OCI-M2 (cell line): Measurements from ENCODE around the gene SELENOO.

Source experiments
- DNase-seq: peaks from one replicate; lab custom pipeline; 2025; ENCODE audit not compliant: unreplicated experiment; lab: John Stamatoyannopoulos, UW

The SELENOO gene

DNA sequence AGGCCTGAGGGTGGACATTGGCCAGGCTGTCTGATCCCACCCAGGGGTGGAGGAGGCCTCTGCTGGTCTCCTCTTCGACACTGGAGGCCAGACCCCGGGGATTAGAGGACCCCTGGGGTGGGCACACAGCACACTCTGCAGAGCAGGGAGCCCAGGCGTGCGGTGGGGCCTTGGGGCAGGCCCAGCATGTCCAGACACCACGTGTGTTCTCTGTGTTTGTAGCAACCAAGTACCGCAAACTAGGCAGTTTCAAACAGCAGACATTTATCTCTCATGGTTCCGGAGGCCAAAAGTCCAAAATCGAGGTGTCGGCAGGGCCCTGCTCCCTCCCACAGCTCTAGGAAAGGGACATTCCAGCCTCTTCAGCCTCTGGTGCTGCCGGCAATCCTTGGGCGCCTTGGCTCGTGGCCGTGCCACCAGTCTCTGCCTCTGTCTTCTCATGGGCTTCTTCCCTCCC lies 28.8 kb upstream of the SELENOO start:
- no peak for DNase-seq

DNA sequence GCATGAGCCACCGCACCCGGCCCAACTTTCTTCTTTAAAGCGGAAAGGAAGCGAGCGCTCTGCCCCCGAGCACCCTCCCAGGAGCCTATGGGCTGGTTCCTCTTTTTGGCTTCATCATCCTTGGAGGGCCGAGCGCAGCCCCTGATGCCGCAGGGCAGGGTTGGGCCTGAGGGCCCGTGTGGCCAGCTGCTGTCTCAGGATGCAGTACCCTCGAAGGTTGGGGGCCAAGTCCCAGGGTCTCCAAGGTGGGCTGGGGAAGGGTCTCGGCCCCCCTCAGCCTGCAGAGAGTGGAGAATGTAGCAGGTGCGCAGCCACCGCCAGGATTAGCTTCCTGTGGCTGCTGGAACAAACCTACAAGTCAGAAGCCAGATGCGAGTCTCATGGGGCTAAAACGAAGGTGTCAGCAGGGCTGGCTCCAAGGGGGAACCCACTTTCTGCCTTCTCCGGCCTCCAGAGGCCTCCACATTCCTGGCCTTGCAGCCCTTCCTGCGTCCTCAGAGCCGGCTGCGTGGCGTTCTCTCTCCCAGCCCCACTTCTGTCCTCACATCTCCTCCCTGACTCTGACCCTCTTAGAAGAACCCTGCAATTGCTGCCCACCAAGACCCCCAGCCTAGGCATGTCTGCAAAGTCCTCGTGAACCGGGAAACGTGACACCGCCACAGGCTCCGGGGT lies 27.4 kb upstream of the SELENOO start:
- no peak for DNase-seq

DNA sequence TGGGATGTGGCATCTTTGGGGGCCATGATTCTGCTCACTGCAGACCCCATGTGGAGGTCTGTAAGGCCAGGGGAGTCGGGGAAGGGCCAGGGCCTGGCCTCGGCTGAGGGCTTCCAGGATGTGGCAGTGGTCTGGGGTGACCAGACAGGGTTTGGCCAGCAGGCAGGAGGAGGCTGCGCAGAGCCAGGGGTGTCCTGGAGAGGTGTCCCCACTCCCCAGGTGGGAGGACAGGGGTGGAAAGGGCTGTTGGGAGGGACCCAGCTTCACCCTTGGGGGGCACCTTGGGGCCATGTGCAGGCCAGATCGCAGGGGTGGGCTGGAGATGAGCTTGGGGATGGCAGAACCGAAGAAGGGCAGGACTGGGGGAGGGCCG lies 26.8 kb upstream of the SELENOO start:
- DNase-seq: no peak

DNA sequence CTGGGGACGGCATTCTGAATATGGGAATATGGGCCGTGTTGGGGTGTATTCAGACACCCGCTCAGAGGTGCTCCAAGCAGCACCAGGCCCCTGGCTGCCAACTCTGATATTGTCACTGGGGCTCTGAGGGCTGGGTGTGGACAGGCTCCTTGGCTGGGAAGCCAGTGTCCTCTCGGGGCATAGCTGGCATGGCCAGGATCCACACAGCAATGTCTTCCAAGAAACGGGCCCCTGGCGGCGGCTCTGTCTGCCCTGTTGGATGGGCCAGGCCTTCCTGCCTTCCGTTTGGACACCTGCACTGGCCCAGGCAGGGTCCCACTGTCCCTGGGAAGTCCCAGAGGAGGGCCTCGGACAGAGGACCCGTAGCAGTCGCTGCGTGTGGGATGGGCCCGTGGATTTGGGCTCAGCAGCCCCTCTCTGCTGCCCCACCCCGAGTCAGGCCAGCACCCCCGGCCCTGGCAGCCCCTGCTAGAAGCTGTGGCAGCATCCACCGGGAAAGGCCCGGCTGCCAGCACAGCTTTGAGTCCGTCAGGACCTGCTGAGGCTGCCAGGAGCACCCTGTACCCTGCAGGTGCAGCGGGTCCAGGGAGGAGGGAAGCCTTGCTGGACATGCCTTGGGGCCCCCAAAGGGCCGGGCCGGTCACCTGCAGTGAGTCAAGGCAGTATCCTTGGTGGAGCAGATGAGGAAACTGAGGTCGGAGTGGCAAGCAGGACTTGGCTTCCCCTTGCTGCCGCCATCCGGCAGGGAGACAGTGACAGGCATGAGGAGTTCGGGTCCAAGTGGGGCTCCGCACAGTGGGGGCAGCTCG lies 26.2 kb upstream of the SELENOO start:
- no peak for DNase-seq

DNA sequence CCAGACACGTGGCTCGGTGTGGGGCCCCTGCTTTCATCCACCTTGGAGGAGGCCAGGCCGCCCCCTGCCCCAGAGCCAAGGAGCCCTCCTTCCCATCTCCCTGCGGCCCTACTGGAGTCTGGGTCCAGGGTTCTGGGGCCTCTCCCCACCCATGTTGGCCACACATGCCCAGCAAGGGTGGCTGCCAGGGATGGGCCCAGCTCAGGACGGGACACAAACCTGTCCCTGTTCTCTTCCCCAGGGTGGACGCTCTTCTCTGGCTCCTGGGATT lies 25.7 kb upstream of the SELENOO start:
- DNase-seq: no peak

DNA sequence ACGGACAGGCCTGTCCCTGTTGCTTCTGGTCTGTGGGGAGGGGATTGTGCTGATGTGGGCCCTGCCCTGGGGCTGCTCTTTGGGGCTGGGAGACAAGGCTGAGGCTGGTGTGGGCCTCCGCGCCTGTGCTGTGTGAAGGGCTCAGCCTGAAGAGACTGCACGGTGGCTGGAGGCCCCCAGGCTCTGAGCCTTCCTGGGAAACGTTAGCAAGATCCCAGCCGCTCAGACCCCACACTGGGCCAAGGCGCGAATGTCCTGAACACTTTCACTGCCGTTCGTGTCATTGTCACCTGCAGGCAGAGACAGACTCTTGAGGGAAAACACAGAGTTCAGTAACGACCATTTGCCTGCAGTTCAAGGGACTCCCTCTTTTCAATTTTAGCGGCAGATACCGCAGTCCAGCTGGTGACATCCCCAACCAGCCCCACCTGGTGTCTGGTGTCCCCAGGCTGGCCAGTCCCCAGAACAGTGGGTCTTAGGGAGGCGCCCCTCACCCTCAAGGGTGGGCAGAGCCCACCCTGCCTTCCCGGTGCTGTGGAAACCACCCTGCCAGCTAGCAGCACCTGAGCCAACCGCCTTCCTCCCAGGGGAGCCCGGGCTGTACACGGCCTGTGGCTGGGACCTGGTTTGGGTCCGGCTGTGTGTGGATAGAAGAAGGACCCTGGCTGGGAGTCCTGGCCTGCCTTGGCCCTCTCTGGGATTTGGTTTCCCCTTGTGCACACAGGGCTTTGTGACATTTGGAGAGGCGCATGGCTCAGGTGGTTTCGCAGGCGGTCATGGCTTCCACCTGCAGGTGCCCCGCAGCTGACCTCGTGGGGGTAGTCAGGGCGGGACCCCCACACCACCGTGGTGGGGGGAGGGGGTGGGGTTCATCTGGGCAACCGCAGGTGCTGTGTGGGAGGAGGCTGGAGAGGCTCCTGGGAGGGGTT lies 24.6 kb upstream of the SELENOO start:
- DNase-seq: no peak

DNA sequence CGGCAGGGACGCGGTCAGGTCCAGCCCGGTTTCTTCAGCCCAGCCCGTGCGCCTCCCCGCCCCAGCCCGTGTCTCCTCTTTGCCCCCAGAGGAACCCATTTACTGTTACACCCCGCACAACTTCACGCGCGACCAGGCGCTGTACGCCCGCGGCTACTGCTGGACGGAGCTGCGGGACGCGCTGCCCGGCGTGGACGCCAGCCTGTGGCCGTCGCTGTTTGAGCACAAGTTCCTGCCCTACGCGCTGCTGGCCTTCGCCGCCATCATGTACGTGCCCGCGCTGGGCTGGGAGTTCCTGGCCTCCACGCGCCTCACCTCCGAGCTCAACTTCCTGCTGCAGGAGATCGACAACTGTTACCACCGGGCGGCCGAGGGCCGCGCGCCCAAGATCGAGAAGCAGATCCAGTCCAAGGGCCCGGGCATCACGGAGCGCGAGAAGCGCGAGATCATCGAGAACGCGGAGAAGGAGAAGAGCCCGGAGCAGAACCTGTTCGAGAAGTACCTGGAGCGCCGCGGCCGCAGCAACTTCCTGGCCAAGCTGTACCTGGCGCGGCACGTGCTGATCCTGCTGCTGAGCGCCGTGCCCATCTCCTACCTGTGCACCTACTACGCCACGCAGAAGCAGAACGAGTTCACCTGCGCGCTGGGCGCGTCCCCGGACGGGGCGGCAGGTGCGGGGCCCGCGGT lies 23.8 kb upstream of the SELENOO start:
- DNase-seq: no peak

DNA sequence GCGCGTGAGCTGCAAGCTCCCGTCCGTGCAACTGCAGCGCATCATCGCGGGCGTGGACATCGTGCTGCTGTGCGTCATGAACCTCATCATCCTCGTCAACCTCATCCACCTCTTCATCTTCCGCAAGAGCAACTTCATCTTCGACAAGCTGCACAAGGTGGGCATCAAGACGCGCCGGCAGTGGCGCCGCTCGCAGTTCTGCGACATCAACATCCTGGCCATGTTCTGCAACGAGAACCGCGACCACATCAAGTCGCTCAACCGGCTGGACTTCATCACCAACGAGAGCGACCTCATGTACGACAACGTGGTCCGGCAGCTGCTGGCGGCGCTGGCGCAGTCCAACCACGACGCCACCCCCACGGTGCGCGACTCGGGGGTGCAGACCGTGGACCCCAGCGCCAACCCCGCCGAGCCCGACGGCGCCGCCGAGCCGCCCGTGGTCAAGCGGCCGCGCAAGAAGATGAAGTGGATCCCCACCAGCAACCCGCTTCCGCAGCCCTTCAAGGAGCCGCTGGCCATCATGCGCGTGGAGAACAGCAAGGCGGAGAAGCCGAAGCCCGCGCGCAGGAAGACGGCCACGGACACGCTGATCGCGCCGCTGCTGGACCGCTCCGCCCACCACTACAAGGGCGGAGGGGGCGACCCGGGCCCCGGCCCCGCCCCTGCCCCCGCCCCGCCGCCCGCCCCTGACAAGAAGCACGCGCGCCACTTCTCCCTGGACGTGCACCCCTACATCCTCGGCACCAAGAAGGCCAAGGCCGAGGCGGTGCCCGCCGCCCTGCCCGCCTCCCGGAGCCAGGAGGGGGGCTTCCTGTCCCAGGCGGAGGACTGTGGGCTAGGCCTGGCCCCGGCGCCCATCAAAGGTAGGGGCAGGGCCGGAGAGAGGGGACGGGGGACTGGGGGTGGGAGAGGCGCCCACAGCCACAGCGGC lies 23.0 kb upstream of the SELENOO start:
- no peak for DNase-seq

DNA sequence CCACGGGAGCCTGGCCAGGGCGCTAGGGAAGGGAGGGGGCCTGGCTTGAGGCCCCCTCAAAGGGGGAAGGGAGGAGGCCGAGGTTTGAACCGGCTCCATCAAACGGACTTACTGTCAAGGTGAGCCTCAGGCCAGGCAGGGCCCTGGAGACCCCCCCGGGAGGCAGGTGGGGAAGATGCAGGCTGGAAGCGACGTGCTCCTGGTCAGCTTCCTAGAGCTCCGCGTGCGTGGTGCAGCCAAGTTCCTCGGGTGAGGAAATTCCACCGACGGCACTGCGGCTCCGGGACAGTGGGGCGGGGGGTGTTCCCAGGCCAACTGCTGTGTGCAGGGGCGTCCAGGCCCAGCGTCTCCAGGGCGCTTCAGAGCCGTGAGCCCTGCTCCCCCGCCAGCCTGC lies 22.3 kb upstream of the SELENOO start:
- DNase-seq: no peak

DNA sequence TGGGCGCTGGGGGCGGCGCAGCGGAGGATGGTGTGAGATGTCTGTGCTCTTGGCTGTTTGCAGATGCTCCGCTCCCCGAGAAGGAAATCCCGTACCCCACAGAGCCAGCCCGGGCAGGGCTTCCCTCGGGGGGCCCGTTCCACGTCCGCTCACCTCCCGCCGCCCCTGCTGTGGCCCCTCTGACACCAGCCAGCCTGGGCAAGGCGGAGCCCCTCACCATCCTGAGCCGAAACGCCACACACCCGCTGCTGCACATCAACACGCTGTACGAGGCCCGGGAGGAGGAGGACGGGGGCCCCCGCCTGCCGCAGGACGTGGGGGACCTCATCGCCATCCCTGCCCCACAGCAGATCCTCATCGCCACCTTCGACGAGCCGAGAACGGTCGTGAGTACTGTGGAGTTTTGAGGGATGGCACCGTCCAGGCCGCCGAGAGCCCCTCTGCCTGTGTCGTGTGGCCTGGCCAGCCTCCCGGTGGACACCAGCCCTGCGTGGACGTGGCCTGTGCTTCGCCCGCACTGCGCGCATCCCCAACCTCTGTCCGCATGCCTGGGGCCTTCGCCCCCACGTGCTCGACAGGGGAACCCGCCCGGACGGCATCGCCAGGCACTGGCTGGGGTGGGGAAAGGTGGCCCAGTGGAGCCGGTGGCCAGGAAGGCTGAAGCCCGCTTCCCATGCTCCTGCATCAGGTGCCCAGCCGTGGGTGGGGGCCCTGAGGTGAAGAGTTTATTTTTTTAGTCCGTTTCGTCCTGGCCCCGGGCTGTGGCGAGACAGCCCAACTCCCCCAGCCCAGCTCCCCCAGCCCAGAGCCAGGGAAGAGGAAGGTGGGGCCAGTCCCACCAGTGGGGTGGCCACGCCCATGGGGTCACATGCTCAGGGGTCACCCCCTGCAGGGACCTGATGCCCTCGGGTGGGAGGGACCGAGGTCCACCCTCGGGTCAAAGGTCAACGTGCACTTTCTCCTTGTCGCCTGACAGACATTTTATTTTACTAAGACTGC lies 21.6 kb upstream of the SELENOO start:
- DNase-seq: no peak

DNA sequence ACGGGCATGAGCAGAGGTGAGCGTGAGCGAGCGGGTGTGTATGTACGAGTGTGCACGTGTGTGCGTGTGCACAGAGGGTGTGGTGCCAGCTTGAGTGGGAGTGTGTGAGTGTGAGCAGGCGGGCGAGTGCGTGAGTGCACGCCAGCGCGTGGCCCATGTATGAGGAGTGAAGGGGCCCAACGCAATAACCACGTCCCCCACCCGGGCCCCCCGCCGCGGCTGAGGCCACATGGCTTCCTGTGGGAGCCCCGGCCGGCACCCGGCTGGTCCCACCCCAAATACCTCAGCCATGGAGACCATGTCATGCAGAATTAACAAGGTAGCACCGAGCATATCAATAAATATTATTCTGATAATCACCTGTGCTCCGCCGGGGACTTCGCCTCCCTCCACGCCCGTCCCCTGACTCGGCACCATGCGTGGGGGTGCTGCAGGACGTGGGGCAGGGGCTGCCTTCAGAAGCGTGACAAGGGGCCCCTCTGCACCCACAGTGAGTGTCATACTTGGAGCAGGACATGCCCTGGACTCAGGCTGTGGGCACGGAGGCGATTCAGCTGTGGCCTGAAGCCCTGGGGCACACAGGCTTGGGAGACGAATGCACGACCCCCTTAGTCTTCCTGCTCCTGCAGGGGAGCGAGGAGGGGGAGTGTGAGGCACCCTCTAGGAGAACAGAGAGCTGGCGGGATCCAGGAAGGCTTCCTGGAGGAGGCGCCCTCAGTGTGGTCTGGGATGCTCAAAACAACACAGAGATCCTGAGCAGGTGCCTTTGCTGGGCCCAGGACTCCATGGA lies 20.7 kb upstream of the SELENOO start:
- DNase-seq: no peak

DNA sequence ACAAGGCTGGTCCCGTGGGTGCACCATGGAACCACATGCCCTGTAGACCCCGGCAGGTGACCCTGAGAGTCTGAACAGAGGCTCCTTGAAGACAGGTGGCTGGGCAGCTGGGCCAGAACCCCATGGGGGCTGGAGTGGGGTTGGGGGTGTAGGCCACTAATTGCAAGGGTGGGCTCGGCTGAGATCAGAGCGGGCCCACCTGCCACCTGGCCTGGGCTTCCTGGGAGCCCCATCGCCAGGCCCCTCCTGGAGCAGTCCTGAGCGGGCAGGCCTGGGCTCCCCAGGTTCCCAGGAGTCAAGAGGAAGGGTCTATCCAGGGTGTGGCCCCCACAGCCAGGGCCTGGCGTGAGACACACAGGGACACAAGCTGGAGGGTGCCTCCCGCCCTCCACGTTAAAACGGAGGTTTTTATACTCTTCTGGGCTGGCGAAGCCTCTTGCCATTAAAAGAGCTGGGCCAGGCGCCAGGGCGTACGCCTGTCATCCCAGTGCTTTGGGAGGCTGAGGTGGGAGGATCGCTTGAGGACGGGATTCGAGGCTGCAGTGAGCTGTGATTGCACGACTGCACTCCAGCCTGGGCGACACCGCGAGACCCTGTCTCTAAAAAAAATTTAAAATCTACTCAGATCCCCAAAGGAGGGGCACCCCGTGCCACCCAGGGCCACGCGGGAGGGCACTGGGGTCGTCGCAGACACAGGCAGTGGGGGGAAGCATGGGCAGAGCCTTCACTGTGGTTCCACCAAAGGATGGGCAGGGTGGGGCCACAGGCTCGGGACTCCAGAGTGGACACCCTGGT lies 19.9 kb upstream of the SELENOO start:
- no peak for DNase-seq

DNA sequence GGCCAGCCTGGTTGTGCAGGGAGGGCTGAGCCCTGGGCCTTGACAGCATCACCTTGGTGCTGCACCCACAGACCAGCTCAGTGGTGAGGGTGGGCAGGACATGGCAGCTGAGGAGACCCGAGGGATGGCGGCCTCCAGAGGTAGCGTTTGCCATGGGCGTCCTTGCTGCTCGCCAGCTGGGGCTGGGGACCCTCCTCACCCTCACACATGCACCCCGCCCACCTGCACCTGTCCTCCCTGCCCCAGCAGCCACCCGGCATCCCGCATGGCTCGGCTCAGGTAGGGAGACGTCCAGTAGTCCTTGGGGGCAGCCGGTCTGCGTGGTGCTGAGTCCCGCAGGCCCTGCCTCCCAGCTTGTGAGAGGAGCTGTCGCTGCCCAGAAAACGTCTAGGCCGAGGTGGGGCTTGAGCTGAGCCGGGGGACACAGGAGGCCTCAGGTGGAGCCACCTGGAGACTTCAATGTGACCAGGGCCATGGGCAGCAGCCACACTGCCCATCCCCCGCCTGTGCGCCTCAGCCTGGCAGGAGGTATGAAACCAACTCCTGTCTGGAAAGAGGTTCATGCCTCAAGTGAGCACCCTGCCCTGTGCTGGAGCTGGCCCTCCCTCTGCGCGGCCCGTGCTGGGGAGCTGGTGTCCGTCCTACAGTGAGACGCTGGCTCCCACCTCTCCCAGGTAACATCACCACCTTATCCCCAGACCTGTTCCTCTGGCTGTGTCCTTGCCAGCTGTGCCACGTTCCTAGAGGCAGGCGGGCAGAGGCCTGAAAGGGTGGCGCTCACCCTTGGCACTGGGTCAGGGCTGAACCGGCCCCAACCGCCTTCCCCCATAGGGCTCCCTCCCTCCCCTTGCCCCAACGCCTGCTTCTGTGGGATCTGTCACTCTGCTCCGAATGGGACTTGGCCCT lies 18.4 kb upstream of the SELENOO start:
- DNase-seq: no peak

DNA sequence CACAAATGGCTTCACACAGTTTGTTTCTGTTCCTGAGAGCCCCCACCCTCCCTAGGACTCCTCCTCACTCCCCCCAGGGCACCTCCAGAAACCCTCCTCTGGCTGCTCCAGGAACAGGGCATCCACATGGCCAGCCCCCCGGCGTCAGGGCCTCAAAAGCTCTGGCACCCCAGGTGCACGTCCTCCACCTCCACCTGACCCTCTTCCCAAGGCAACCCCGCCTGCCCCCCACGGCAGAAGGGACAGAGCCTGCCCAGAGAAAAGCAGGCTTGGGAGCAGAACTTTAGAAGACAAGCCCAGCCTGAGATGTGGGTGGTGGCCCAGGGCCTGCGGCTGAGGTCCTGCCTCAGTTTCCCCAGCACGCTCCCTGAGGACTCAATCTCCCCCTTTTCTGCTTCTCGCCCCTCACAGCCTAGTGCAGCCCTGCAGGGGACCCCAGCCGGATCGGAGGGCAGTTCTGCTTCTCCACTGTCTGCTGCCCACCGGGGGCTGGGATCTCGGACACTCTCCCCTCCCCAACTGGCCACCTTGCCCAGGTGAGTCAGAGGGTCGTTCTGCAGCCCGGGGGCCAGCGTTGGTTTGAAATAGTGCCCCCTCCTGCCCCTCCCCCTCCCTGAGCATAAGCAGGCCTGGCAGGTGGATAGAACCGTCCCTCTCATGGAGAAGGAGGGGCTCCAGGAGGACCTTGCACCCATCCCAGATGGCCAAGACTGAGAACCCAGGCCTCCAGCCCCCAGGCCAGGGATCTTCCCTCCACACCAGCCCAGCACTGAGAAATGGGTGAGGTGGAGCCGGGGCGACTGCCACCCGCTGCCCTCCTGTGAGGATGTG lies 17.5 kb upstream of the SELENOO start:
- no peak for DNase-seq
